Stimulated activated CD4-positive, alpha-beta T cell treated with anti-CD3 and anti-CD28 coated beads, Interleukin-2, amount 100 ng/mL, for 24 hours (primary cell): ENCODE measurements around the gene RHOJ.

Experiments used
- DNase-seq, 2 donors: peaks; one replicate each; pipeline ENCODE4 v3.0.0-alpha.2; 2020

The RHOJ gene

GRCh38 chr14:63209160-63209559 lies 4.9 kb downstream of the RHOJ start:
- DNase-seq = no peak

GRCh38 chr14:63210812-63211211 lies 6.6 kb downstream of the RHOJ start:
- DNase-seq = no peak

- DNase-seq = no peak
Observed at GRCh38 chr14:63212209-63212608, 8.0 kb downstream of the RHOJ start.

GRCh38 chr14:63212776-63213500 lies 8.7 kb downstream of the RHOJ start:
- no peak for DNase-seq

DNA sequence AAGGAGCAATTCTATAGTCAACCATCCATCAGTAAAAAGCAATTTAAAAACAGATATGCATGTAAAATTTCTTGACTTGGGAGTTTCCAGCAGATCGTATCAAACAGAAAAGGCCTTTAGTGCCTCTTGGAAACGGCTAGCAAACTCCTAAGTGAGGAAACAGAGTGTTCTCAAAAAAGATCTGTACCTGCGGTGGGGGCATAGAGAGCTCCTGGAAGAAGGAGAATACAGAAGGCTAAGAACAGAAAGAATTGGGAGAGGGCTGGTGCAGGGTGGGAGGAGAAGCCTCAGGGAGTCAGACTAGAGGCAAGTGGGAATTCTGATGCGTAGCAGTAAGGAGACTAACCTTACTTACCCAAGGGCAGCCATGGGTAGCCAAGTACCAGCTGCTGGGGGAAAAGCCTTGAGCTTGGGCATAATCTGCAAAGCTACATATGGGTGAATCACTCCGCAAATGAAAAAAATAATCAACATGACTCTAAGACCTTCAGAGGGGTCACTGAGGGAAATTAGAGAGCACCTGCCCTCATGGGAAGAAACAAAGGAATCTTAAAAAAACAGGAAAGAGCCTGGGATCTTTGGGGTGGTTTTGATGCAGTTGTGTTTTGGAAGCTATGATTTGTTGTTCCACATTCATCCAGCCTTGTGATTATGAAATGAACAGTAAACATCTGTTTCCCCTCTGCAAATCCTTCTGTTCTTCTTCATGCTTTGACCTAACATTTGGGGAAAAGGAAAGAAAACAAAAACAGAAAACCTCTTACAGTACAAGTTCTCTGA lies 10.4 kb downstream of the RHOJ start:
- DNase-seq = no peak

- DNase-seq = no peak
Observed at GRCh38 chr14:63220526-63220925, 16.3 kb downstream of the RHOJ start.

GRCh38 chr14:63223596-63223995 lies 19.4 kb downstream of the RHOJ start:
- DNase-seq = no peak

DNA sequence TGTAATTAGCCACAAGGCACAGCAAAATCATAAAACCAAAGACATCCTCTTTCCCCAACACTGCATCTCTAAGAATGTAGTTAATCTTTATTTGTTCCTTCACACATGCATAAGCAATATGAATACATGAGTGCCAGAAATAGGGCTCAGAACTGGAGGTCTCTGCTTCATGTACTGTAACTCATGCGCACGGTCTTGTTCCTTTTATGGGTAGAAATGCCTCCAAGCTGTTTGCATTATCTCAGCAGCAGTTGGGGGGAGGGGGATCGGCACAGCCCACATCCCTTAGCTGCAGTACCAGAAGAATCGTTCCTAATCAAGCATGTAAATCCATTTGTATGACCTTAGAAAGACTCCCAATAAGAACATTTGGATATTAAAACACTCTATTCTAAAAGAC lies 20.0 kb downstream of the RHOJ start:
- no peak for DNase-seq

GRCh38 chr14:63228217-63228616 lies 24.0 kb downstream of the RHOJ start:
- no peak for DNase-seq

- no peak for DNase-seq
Observed at GRCh38 chr14:63229330-63230059, 25.3 kb downstream of the RHOJ start.

DNA sequence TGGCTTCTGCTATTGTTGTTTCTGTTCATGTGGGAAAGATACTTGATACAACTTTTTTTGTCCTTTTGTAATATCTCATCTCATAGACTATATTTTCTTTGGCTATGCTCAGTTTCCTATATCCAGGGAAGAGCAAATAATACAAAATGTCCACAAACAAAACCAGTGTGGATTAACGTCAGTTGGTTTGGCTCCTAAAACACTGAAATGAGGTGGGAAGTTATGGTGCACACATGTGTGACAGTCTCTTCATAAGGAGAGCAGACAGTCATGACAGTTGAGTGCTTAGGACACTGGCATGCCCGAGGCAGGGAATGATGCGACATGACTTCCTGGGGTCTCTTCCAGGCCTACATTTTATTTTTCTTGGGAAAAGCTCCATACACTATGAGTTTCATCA lies 27.5 kb downstream of the RHOJ start:
- no peak for DNase-seq

- no peak for DNase-seq
Observed at GRCh38 chr14:63237791-63238190, 33.5 kb downstream of the RHOJ start.

GRCh38 chr14:63240221-63240620 lies 36.0 kb downstream of the RHOJ start:
- DNase-seq = no peak

DNA sequence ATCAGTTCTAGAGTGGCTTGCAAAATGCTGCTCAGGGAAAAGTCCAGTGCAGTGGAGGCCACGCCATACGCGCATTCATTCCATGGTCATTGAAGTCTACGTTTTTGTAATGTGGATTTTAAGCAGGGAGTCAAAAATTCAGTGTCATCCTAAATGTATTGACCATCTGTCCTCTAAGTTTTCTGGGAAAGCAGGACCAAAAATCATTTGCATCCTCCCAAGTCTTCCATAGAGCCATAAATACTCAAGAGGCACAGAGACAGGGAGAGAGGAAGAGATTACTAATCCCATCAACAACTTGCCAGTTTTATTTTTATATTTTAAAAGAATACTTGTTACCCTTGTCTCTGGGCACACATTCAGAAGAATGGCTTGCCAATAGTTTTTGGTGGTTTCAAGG lies 36.9 kb downstream of the RHOJ start:
- no peak for DNase-seq

- no peak for DNase-seq
Observed at GRCh38 chr14:63243646-63244045, 39.4 kb downstream of the RHOJ start.

- DNase-seq = no peak
Observed at GRCh38 chr14:63245893-63246292, 41.6 kb downstream of the RHOJ start.

DNA sequence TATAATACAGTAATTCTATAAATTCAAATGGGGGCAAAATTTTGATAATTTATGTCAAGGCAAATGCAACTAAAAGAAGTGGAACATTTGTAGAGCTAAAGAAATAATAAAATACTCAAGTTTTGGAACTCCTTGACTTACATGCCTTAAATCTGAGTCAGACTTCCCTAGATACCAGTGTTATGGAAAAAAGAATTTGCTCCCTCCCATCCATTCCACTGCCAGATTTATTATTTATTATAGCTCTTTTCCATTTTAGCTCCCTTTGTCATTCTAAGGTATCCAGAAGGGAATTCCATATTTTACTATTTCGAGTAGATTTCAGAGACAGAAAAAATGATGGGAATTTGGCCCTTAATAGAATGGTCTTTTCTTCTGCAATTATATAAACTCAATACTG lies 44.0 kb downstream of the RHOJ start:
- no peak for DNase-seq

DNA sequence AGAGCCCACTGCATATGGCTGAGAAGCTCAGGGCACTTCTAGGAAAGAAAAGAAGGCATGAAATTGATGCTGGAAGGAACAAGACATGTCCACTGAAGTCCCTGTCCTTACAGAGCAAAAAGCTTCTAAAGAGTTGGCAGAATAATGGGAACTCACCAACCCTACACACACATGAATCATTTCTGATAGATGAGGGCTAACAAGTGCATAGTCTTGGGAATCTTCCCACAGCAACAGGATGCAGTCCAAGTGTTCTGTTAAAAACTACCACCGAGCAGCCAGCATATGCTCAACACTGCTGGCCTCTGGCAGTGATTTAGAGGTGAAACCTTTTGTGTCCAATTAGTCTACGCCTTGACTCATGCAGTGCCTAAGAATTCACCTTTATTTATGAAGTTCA lies 44.8 kb downstream of the RHOJ start:
- DNase-seq = no peak

DNA sequence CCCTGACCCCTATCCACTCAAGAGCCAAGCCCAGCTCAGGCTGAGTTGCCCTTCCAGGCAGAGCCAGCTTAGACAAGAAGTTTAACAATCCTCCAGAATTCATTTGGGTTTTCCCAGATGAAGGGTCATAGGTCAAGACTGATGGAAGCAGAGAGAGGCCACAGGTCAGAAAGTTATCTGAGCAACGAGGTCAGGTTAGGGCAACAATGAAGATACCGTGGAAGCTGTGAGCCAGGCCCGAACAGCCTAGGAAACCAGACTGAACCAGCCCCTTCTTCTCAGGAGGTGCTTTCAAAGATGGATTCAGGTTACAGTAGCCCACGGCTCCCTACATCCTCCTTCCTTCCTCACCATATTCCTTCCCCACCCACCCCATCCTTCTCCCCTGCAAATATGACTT lies 53.1 kb downstream of the RHOJ start:
- no peak for DNase-seq

DNA sequence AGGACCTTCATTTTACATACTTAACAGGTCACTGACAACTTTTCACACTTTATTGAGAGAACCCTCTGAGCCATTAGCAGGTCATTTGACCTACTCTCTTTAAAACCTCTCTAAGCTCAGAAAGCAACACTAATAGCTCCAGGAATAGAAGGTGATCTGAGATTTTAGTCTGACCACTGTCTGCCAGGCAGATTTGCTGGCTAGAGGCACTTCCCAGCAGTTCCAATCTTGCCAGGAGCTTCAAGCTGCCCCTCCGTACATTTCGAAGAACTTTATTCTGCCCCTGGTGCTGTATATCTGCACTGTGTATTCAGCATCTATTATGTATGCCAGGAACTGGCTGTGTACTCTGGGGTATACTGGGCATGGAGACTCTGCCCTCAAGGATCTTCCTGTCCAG lies 58.2 kb downstream of the RHOJ start:
- no peak for DNase-seq

DNA sequence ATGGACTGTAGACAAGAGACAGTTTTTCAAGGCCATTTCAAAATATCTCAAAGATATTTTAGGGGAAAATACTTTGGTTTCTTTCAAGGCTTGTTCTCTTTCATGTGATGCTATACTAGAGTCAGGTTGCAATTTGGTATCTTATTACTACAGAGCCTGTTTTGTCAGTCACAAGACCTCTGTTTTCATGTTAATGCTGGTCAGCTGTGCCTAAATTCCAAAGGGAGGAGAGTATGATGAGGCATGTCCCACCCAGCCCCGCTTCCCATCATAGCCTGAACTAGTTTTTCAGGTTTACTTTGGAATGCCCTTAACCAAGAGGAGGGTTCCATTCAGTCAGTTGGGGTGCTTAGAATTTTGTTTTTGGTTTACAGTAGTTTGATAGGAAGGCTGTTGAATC lies 61.9 kb downstream of the RHOJ start:
- DNase-seq = no peak

DNA sequence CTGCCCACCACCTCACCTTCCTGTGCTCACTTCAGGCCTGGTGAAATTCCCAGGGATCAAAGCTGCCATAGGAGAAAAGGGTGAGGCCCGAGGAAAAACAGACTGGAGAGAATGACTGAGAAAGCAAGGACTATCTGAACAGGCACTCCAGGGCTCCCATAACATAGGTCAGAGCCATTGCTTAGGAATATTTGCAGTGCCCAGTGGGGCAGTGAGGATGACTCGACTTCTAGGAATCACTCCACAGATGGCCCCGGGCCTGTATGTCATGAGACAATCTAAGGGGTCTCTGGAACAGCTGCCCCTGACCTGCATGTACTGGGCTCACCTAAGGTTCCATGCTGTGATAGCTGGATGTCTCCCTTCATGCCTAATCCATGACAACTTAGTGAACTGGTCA lies 62.9 kb downstream of the RHOJ start:
- DNase-seq = no peak

- DNase-seq = no peak
Observed at GRCh38 chr14:63268771-63269170, 64.5 kb downstream of the RHOJ start.
